Chondrocyte (in vitro differentiated cells): ENCODE data around the gene SCGB1A1. TPM values are rescaled to one million over a fixed set of nuclear protein-coding genes. Genes with fewer than 3 reads are reported as not detected.

Source experiments
- DNase-seq: peaks from one replicate; pipeline ENCODE4 v3.0.0; 2021; ENCODE audit warnings: mixed read lengths, low spot score
- H3K27ac Mint-ChIP-seq: one replicate; pipeline ENCODE4 v1.8.0; 2021; ENCODE audit warnings: mild to moderate bottlenecking, moderate library complexity, mixed read lengths; ENCODE audit not compliant: unreplicated experiment
- H3K27me3 Mint-ChIP-seq: 2 replicates; pipeline ENCODE4 v1.8.0; 2021; ENCODE audit warnings: low read depth, mixed read lengths
- H3K36me3 Mint-ChIP-seq: 2 replicates; pipeline ENCODE4 v1.8.0; 2021; ENCODE audit warnings: low read depth, mixed read lengths
- H3K4me1 Mint-ChIP-seq: 2 replicates; pipeline ENCODE4 v1.8.0; 2021; ENCODE audit warnings: low read depth, mild to moderate bottlenecking, mixed read lengths
- H3K4me3 Mint-ChIP-seq: one replicate; pipeline ENCODE4 v1.8.0; 2021; ENCODE audit warnings: mild to moderate bottlenecking, moderate library complexity, mixed read lengths; ENCODE audit not compliant: unreplicated experiment
- H3K9me3 Mint-ChIP-seq: 2 replicates; pipeline ENCODE4 v1.8.0; 2021; ENCODE audit warnings: low read depth, mixed read lengths
- CTCF ChIP-seq: fragments of 200-600 bp; sonication (generic); IDR thresholded peaks from 2 replicates; pipeline ENCODE4 v1.5.0; 2021; ENCODE audit warnings: antibody characterized with exemption, mild to moderate bottlenecking, moderate library complexity
- total RNA-seq: library from RNA; stranded (reverse); gene quantifications from 3 replicates; pipeline ENCODE4 v1.2.1, GENCODE V29; 2021

Gene SCGB1A1
- total RNA-seq, 1 donor from 2014 or later = not detected

- no peaks in the 10 kb centered on the region for H3K4me1 Mint-ChIP-seq
- peaks cover 2% of the 10 kb centered on the region for H3K27me3 Mint-ChIP-seq
- H3K9me3 Mint-ChIP-seq = no peaks in the 10 kb centered on the region
- H3K27ac Mint-ChIP-seq = no peak overlapping the region
- H3K36me3 Mint-ChIP-seq = no peaks in the 10 kb centered on the region
- no peak overlapping the region for H3K4me3 Mint-ChIP-seq
- TF ChIP-seq CTCF = no peak
- no peak for DNase-seq
Measured at GRCh38 chr11:62411524-62411923, 7.3 kb upstream of the SCGB1A1 start.

DNA sequence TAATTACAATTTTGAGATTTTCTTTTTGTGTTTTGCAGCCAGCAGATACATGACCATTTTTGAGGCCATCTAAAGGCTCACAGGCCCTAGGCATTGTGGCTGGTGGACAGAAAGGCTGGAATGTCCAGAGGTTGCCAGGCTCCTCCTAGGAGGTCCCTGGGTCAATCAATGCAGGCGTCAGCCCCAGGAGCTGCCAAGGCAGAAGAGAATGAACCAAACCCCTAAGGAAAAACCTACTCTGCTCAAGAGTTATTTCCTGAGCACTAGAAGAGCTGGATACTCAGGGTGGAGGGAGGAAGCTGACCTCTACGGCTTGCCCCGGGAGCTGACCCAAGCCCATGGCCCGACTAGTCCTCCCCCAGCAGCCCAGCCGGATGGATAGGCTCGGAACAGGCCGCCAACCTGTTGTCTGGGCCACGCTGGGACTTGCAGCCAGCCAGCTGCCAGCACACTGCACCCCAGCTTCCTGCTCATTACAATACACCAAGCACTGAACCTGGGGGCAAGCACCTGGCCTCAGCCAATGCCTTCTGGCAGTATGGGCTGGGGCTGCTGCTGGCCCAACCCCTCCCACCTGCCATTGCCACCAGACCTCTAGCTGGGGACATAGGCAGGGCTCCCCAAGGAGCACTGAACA is 5.7 kb upstream of the SCGB1A1 start:
- Mint-ChIP-seq H3K9me3 (no peaks in the 10 kb centered on the region), H3K27me3 (peaks cover 2% of the 10 kb centered on the region), H3K4me3 (no peak overlapping the region), H3K36me3 (no peaks in the 10 kb centered on the region), H3K4me1 (no peaks in the 10 kb centered on the region), H3K27ac (no peak overlapping the region)
- TF ChIP-seq CTCF = no peak
- no peak for DNase-seq

DNA sequence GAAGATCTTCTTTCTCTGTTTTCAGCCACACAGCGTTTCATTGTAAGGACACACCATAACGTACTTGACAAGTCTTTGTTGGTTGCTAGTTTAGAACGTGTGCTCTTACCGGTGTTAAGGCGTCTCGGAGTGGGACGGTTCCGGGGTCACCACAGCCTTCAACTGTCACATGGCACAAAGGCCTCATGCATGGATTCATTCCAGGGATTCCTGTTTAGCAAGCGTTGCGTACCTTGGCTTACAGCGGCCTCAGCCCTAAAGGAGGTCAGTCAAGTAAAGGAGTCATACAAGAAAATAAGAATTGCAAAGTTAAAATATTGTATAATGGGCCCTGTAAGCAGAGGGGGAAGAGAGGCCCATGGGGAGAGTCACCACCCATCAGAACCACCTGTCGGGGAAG is 2.2 kb upstream of the SCGB1A1 start:
- DNase-seq = no peak
- Mint-ChIP-seq H3K27ac (no peak overlapping the region), H3K36me3 (no peaks in the 10 kb centered on the region), H3K4me3 (no peak overlapping the region), H3K27me3 (peaks cover 2% of the 10 kb centered on the region), H3K9me3 (no peaks in the 10 kb centered on the region), H3K4me1 (peaks cover 4% of the 10 kb centered on the region)
- TF ChIP-seq CTCF = no peak

GRCh38 chr11:62418136-62418535 is 697 bp upstream of the SCGB1A1 start:
- no peak for TF ChIP-seq CTCF
- Mint-ChIP-seq H3K36me3 (no peaks in the 10 kb centered on the region), H3K9me3 (no peaks in the 10 kb centered on the region), H3K4me1 (peaks cover 4% of the 10 kb centered on the region), H3K27ac (no peak overlapping the region), H3K4me3 (no peak overlapping the region), H3K27me3 (peaks cover 2% of the 10 kb centered on the region)
- no peak for DNase-seq

DNA sequence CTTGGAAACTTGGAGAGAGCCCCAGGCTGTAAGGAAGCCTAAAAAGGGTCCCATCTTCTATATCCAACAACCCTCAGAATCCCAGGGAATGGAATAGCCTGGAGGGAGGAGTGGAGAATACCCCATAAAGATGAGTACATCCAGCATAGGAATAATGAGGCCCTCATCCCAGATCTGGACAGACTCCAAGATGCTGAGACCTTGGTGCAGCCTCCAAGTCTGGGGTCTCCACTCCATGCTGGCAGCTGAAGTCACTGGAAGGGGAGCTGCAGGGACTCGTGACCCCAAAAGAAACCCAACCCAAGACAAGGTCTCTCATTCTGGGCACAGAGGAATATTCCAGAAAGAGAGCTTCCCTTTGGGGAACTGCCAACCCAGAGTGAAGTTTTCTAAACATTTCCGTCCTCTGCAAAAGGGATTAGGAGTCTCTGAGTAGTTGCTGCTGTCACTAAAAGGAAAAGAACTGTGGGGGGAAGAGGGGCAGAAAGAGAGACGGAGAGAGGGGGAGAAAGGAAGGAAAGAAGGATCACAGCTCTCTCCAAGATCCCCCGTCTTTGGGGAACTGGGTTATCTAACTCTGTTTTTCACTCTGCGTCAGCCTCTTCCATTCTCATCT is 589 bp downstream of the SCGB1A1 start:
- Mint-ChIP-seq H3K9me3 (no peaks in the 10 kb centered on the region), H3K4me3 (no peak overlapping the region), H3K36me3 (no peaks in the 10 kb centered on the region), H3K4me1 (peaks cover 4% of the 10 kb centered on the region), H3K27me3 (peaks cover 2% of the 10 kb centered on the region), H3K27ac (no peak overlapping the region)
- TF ChIP-seq CTCF = no peak
- no peak for DNase-seq
